ENCODE measurements around the gene CCN6.

The CCN6 gene

GRCh38 chr6:112118034-112118433 is 64.1 kb downstream of the CCN6 start:
- DNase-seq, result no peak
